HG03442 (cell line): ENCODE measurements around the gene UBE2U.

ENCODE experiments used
- ATAC-seq: cut with Tn5 transposase; IDR thresholded peaks from one replicate; pipeline ENCODE4 v1.9.1; 2021; ENCODE audit warnings: mild to moderate bottlenecking, moderate library complexity; ENCODE audit not compliant: unreplicated experiment

The UBE2U gene

GRCh38 chr1:64203420-64203819 is at the start of gene UBE2U:
UBE2U (plus strand) TSS chr1:64203623; CDS start chr1:64204051, 428 bp downstream.
- ATAC-seq = no peak

GRCh38 chr1:64155278-64155677 is 48.1 kb upstream of the UBE2U start:
- no peak for ATAC-seq

GRCh38 chr1:64161357-64161941 is 42.0 kb upstream of the UBE2U start:
- no peak for ATAC-seq

- ATAC-seq = no peak
These were observed 41.3 kb upstream of the UBE2U start for GRCh38 chr1:64162151-64162550.

GRCh38 chr1:64162804-64163203 is 40.6 kb upstream of the UBE2U start:
- ATAC-seq = no peak

GRCh38 chr1:64163431-64163830 is 40.0 kb upstream of the UBE2U start:
- no peak for ATAC-seq

GRCh38 chr1:64163970-64164369 is 39.5 kb upstream of the UBE2U start:
- no peak for ATAC-seq

- ATAC-seq = no peak
These were observed 36.8 kb upstream of the UBE2U start for GRCh38 chr1:64166629-64167028.

- ATAC-seq = no peak
These were observed 36.2 kb upstream of the UBE2U start for GRCh38 chr1:64167176-64167575.

- no peak for ATAC-seq
These were observed 32.2 kb upstream of the UBE2U start for GRCh38 chr1:64171246-64171645.

GRCh38 chr1:64171797-64172281 is 31.6 kb upstream of the UBE2U start:
- peak; percentile 75 for ATAC-seq

GRCh38 chr1:64172458-64172983 is 30.9 kb upstream of the UBE2U start:
- no peak for ATAC-seq

GRCh38 chr1:64173336-64173940 is 30.0 kb upstream of the UBE2U start:
- ATAC-seq = no peak

GRCh38 chr1:64175639-64176038 is 27.8 kb upstream of the UBE2U start:
- no peak for ATAC-seq

- ATAC-seq = no peak
These were observed 26.8 kb upstream of the UBE2U start for GRCh38 chr1:64176659-64177058.

GRCh38 chr1:64179588-64179987 is 23.8 kb upstream of the UBE2U start:
- ATAC-seq = no peak

GRCh38 chr1:64182207-64182606 is 21.2 kb upstream of the UBE2U start:
- no peak for ATAC-seq

GRCh38 chr1:64183395-64184002 is 19.9 kb upstream of the UBE2U start:
- ATAC-seq = no peak

GRCh38 chr1:64184003-64184440 is 19.4 kb upstream of the UBE2U start:
- no peak for ATAC-seq

- no peak for ATAC-seq
These were observed 17.1 kb upstream of the UBE2U start for GRCh38 chr1:64186138-64186897.

- no peak for ATAC-seq
These were observed 16.5 kb upstream of the UBE2U start for GRCh38 chr1:64186898-64187280.
